ENCODE results near the gene OSBPL10.

- TF ChIP-seq CTCF (IDR thresholded peaks at IDR 0.05) (no peak), POLR2A (IDR thresholded peaks at IDR 0.05) (no peak), POLR2AphosphoS5 (IDR thresholded peaks at IDR 0.05) (no peak)
Observed at GRCh38 chr3:31943041-31943440, 38.0 kb downstream of the OSBPL10 start.
